PFSK-1 (cell line): Measurements from ENCODE around the gene LRRC8D.

Experiments used
- POLR2AphosphoS5 ChIP-seq: IDR thresholded peaks from 2 replicates; pipeline ENCODE4 v1.6.1; 2012; ENCODE audit warnings: low read depth, mild to moderate bottlenecking, control low read depth, low read length, moderate library complexity
- REST ChIP-seq, 2 experiments: IDR thresholded peaks; 2 replicates each; pipeline versions ENCODE4 v1.6.1 to v1.8.0; 2011 to 2012; ENCODE audit warnings: low read depth in 2 of 2, low read length in 2 of 2, control low read depth in 1 of 2, inconsistent platforms in 1 of 2, mild to moderate bottlenecking in 1 of 2, moderate library complexity in 1 of 2; ENCODE audit not compliant: insufficient read depth in 1 of 2
- SIN3A ChIP-seq: IDR thresholded peaks from 2 replicates; pipeline ENCODE4 v1.6.1; 2012; ENCODE audit warnings: mild to moderate bottlenecking, low read length, moderate library complexity, borderline replicate concordance; ENCODE audit not compliant: insufficient read depth
- TAF1 ChIP-seq: IDR thresholded peaks from 2 replicates; pipeline ENCODE4 v1.6.1; 2012; ENCODE audit warnings: low read length, control low read depth, borderline replicate concordance; ENCODE audit not compliant: insufficient read depth

GRCh38 chr1:89823679-89824292 is 3.0 kb downstream of the LRRC8D start:
- no peak for TF ChIP-seq REST (IDR thresholded peaks at IDR 0.05; ENCODE audit: insufficient read depth in 1 of 2, low read depth in 2 of 2, low read length in 2 of 2)
- TF ChIP-seq SIN3A, result no peak
- no peak for TF ChIP-seq POLR2AphosphoS5
- no peak for TF ChIP-seq TAF1
